Adipocyte (in vitro differentiated cells): Measurements from ENCODE around the gene ISYNA1.

ENCODE experiments used
- DNase-seq: peaks from one replicate; pipeline ENCODE4 v3.0.0-alpha.2; 2015; ENCODE audit warnings: low read depth
- H3K27me3 ChIP-seq: replicated peaks from 2 replicates; pipeline ENCODE4 v1.7.0; 2013; ENCODE audit warnings: mild to moderate bottlenecking, low read length, moderate library complexity; ENCODE audit not compliant: control insufficient read depth, insufficient read depth
- H3K36me3 ChIP-seq: 2 replicates; pipeline ENCODE4 v1.7.0; 2013; ENCODE audit warnings: low read length, mild to moderate bottlenecking, moderate library complexity; ENCODE audit not compliant: control insufficient read depth, insufficient read depth, severe bottlenecking
- H3K4me1 ChIP-seq: 2 replicates; pipeline ENCODE4 v1.7.0; 2013; ENCODE audit warnings: mild to moderate bottlenecking, low read length, moderate library complexity; ENCODE audit not compliant: control insufficient read depth, insufficient read depth
- H3K4me3 ChIP-seq: 2 replicates; pipeline ENCODE4 v1.7.0; 2013; ENCODE audit warnings: mild to moderate bottlenecking, low read length, moderate library complexity
- H3K9ac ChIP-seq: 2 replicates; pipeline ENCODE4 v1.7.0; 2013; ENCODE audit warnings: mild to moderate bottlenecking, low read length, moderate library complexity
- H3K9me3 ChIP-seq: 2 replicates; pipeline ENCODE4 v1.7.0; 2013; ENCODE audit warnings: mild to moderate bottlenecking, low read length, moderate library complexity; ENCODE audit not compliant: control insufficient read depth

ISYNA1 gene

DNA sequence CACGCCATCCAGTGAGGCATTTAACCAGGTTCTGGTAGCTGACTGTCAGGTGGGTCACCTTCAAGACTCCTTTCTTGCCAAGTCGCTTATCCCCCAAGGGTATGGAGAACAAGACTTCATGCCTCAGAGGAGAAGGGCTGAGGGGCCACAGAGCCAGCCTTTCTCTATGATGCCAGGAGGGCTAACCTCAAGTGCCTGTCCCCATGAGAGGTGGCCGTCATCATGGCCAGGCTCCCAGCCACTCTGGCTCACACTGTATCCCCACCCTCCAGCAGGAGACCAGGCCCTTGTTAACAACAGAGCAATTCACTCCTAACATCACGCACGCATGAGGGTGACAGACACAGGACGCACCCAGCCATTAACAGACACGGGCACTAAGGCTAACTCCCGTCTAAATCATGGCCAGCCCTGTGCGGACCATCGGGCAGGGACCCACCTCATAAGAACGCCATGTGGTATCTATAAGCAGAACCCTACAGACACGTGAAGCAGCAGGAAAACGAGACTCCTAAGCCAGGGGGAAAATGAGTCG, 38.6 kb upstream of the ISYNA1 start:
- peaks cover 6% of the 10 kb centered on the region for H3K36me3 ChIP-seq
- H3K9me3 ChIP-seq: no peaks in the 10 kb centered on the region
- H3K4me1 ChIP-seq: peaks cover 41% of the 10 kb centered on the region
- no peak for DNase-seq
- H3K9ac ChIP-seq: peak overlapping the region; percentile 50
- no peaks in the 10 kb centered on the region for H3K27me3 ChIP-seq
- H3K4me3 ChIP-seq: no peak overlapping the region

DNA sequence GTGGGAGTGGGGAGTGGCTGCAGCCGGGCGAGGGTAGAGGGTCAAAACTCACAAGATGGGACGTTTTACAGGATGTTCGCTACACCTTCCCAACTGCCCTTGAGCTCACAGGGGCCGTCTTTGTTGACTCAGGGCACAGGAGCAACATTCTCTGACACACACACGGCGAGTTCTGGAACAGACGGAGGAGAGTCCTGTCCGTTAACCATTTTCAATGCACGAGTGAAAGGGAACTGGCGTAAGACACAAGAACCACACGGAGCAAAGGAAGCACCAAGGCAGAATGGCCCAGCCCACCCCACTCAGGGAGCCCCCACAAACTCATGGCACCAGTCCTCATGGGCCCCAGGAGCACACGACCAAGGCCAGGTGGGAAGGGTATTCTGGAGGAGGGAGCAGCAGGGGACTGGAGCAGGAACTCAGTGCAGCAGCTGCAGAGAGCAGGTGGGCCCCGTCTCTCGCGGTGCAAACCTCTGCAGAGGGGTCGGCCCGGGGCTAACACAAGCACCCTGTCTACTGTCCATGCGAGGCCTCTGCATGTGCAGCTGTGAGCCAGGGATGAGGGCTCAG, 37.9 kb upstream of the ISYNA1 start:
- no peaks in the 10 kb centered on the region for H3K27me3 ChIP-seq
- H3K4me3 ChIP-seq: no peak overlapping the region
- H3K36me3 ChIP-seq: peaks cover 6% of the 10 kb centered on the region
- peaks cover 38% of the 10 kb centered on the region for H3K4me1 ChIP-seq
- H3K9ac ChIP-seq: no peak overlapping the region
- H3K9me3 ChIP-seq: no peaks in the 10 kb centered on the region
- DNase-seq: no peak

DNA sequence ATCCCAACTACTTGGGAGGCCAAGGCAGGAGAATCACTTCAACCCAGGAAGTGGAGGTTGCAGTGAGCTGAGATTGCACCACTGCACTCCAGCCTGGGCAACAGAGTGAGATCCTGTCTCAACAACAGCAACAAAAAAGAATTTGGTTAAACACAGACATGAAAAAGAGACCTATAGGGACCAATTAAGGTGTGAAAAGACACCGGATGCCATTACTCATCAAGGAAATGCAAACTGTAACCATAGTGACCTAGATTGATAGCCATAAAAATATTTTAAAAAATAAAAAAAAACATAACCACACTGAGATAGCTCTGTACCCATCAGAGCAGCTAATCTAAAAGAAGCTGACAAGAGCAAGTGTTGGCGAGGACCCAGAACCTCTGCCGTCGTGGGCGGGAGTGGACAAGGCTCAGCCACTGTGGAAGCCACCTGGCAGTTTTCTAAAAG, 37.1 kb upstream of the ISYNA1 start:
- Histone ChIP-seq H3K4me3 (no peak overlapping the region), H3K4me1 (peaks cover 32% of the 10 kb centered on the region), H3K9me3 (no peaks in the 10 kb centered on the region), H3K9ac (no peak overlapping the region), H3K27me3 (no peaks in the 10 kb centered on the region), H3K36me3 (peaks cover 6% of the 10 kb centered on the region)
- DNase-seq: no peak

DNA sequence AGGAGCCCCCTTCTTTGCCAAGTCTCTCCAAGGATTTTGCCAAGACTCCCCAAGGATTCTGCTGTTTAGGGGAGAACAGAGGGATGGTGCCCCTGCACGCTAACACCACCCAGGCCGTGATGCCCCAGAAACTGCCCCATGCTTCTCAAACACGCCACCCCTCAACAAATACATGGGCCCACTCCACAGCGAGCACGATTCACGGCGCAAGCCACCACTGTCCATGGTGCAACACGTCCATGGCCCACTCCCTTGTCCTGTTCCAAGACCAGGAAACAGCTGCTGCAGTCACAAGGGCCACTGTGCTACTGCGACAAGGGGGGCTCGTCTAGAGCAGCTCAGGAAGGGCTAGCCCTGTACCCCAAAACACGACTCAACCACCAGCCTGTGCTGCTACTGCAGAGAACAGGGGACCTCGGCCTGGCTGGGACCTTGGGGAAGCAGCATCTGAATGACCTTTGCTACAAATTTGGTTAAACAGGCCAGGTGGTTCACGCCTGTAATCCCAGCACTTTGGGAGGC, 36.5 kb upstream of the ISYNA1 start:
- Histone ChIP-seq H3K9me3 (no peaks in the 10 kb centered on the region), H3K27me3 (no peaks in the 10 kb centered on the region), H3K4me1 (peaks cover 30% of the 10 kb centered on the region), H3K4me3 (no peak overlapping the region), H3K36me3 (peaks cover 6% of the 10 kb centered on the region), H3K9ac (no peak overlapping the region)
- no peak for DNase-seq

DNA sequence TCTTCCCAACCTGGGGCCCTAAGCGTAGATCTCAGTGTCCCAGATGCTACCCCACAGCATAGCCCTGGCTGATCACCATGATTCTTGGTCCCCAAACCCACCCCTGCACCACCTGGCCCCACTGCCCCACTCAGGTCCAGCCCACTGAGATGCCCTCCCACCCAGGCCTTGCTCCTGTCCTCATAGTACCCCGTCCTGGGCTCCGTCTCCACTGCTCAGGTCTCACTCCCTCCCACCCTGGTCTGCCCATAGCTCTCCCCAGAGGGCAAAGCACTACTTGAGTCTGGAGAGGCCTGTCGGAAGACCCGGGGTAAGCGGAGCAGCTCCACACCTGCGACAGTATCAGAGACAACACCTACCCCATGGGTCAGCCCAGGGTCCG, 35.8 kb upstream of the ISYNA1 start:
- DNase-seq: no peak
- H3K36me3 ChIP-seq: peaks cover 6% of the 10 kb centered on the region
- H3K27me3 ChIP-seq: no peaks in the 10 kb centered on the region
- H3K9ac ChIP-seq: no peak overlapping the region
- H3K4me3 ChIP-seq: no peak overlapping the region
- H3K4me1 ChIP-seq: peaks cover 22% of the 10 kb centered on the region
- no peaks in the 10 kb centered on the region for H3K9me3 ChIP-seq

DNA sequence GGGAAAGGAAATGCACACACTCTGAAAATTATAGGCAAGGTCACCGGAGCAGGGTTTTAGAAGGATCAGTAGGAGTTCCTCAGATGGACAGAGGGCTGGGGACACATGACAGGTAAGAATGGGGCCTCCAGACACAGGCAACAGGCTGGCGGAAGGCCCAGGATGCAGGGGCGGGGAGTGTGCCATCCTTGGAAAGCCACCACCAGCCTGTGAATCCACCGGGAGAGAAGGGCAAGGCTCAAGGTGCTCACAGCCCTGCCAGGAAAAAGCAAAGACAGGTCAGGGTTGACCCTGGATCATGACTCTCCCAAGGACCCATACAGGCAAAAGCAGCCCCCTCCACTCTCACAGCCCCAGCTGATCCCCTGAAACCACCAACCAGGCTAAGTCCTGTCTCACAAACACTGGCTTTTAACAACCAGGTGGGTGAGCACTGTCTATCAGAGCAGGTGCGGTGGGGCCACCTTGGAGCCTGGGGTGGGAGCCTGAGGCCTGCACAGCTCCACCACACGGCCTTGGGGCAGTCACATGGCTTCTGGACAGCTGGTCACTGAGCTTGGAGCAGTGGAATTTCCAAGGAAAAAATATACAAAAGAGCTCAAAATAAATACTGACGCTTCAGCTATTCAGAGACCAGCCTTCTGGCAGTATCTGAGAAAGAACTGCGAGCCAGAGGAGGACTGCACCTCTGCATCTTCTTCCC, 35.2 kb upstream of the ISYNA1 start:
- H3K9ac ChIP-seq: no peak overlapping the region
- DNase-seq: no peak

DNA sequence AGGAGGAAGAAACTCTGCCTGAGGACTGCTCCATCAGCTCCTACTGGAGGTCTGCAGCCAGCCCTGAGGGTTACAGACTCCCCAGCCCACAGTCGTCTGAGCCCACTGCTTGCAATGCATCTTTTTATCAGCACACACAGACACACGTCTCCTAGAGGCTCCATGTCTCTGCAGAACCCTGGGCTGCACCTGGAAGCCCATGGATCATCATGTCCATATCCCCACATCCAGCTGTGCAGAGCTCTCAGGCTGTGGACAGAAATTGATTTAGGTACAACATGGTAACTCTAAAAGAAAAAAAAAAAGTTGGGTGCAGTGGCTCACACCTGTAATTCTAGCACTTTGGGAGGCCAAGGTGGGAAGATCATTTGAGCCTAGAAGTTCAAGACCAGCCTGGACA, 32.9 kb upstream of the ISYNA1 start:
- no peak overlapping the region for H3K4me3 ChIP-seq
- peaks cover 13% of the 10 kb centered on the region for H3K4me1 ChIP-seq
- no peaks in the 10 kb centered on the region for H3K27me3 ChIP-seq
- peaks cover 6% of the 10 kb centered on the region for H3K36me3 ChIP-seq
- no peak overlapping the region for H3K9ac ChIP-seq
- no peak for DNase-seq
- H3K9me3 ChIP-seq: no peaks in the 10 kb centered on the region

More for the DNA sequence above, 35.2 kb upstream of the ISYNA1 start:
- no peak overlapping the region for H3K4me3 ChIP-seq
- peaks cover 6% of the 10 kb centered on the region for H3K36me3 ChIP-seq
- peaks cover 18% of the 10 kb centered on the region for H3K4me1 ChIP-seq
- H3K9me3 ChIP-seq: no peaks in the 10 kb centered on the region
- H3K27me3 ChIP-seq: no peaks in the 10 kb centered on the region

DNA sequence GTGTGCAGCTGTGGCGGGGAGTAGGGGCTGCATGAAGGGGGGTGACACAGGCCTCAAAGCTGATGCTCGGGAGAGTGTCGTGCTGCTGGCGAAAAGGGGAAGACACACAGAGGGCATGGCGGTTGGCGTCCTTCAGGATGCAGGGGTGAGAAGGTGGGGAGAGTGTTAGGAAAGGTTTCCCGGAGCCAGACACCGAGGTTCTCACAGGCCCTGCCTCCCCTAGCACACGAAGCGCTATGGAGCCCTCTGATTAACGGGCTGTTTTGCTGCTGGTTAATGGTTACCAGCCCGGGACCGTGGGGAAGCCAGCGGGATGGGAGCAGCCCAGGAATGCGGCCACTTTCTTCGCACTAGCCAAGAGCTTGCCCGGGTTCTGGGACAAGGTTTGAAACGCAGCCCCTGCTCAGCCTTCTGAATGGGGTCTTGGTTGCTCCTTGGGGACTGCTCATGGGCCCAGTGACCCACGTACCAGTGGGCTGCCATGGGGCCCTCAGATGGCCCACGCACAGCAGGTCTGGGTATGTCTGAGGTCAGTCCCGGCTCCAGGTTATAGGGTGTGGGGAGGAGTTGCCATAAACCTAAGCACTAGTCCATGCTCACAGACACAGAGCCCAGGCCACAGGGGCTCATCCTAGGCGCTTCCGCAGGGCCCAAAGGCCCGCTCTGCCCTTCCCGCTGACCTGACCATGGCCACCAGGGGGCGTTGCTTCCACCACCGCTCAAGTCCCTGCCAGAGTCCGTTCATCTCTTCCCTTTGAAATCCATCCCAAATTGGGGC, 31.3 kb upstream of the ISYNA1 start:
- Histone ChIP-seq H3K9ac (no peak overlapping the region), H3K9me3 (no peaks in the 10 kb centered on the region), H3K4me1 (peaks cover 25% of the 10 kb centered on the region), H3K4me3 (no peak overlapping the region), H3K27me3 (no peaks in the 10 kb centered on the region), H3K36me3 (peaks cover 11% of the 10 kb centered on the region)
- DNase-seq: peak; percentile 81

DNA sequence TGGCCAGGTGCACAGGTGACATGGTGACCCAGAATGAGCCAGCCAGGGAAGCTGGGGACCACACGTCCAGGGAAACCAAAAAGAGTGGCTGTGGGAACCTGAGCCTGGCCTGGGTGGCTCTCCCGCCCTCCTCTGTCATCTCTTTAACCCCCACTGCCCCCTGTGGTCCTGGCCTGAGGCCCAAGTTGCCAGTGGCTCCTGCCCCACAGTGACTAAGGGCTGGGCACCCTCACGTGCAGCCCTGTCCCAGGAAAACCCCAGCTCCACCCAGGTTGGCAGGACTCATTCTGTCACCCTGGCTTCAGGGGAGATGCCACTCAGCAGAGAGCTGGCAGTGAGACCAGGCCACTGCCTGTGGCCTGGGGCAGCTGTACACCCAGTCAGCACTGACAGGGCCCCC, 30.6 kb upstream of the ISYNA1 start:
- DNase-seq: no peak
- Histone ChIP-seq H3K9ac (no peak overlapping the region), H3K27me3 (no peaks in the 10 kb centered on the region), H3K4me1 (peaks cover 29% of the 10 kb centered on the region), H3K36me3 (peaks cover 11% of the 10 kb centered on the region), H3K4me3 (no peak overlapping the region), H3K9me3 (no peaks in the 10 kb centered on the region)

DNA sequence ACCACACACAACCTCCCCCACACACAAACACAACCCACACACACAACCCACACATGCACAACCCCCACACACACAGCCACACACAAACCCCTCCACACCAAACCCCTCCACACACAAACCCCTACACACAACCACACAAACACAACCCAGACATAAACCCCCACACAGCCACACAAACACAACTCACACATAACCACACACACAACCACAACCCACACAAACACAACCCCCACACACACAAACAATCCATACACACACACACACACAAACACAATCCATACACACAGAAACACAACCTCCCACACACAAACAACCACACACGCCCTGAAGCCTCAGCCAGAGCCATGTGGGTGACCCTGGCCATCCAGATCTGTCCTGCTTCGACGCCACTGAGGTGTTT, 30.0 kb upstream of the ISYNA1 start:
- no peaks in the 10 kb centered on the region for H3K9me3 ChIP-seq
- H3K4me1 ChIP-seq: peaks cover 29% of the 10 kb centered on the region
- peaks cover 11% of the 10 kb centered on the region for H3K36me3 ChIP-seq
- H3K4me3 ChIP-seq: no peak overlapping the region
- DNase-seq: no peak
- no peaks in the 10 kb centered on the region for H3K27me3 ChIP-seq
- no peak overlapping the region for H3K9ac ChIP-seq

DNA sequence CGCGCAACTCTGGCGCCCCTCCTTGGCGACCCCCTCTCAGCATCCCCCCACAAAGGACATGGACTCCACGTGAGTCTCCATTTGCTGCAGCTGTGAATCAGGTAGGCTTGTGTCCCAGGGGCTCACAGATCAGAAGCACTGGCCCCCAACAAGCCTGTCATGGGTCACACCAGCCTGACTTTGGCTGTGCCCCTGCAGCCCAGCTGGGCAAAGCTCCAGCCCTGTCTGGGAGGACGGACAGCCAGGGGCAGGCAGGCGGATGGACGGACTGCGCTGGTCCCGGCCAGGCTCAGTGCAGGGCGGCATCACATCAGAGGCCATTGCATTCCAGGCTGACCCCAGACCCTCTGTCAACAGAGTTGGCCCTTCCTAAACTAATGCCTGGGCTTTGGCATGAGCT, 28.4 kb upstream of the ISYNA1 start:
- no peak overlapping the region for H3K9ac ChIP-seq
- H3K36me3 ChIP-seq: peaks cover 15% of the 10 kb centered on the region
- no peaks in the 10 kb centered on the region for H3K9me3 ChIP-seq
- no peak for DNase-seq
- H3K27me3 ChIP-seq: no peaks in the 10 kb centered on the region
- peaks cover 33% of the 10 kb centered on the region for H3K4me1 ChIP-seq
- H3K4me3 ChIP-seq: no peak overlapping the region
